KG1 (cell line): ENCODE measurements around the gene PRMT2.

Experiments used
- DNase-seq: peaks from one replicate; lab custom pipeline; 2025; lab: John Stamatoyannopoulos, UW

Gene PRMT2

GRCh38 chr21:46635324-46636180 lies at the start of gene PRMT2:
PRMT2 (plus strand) TSS chr21:46635674; CDS start chr21:46636952, 1,278 bp downstream.
- DNase-seq = peak; percentile 95

- DNase-seq = no peak
Observed at GRCh38 chr21:46594276-46594675, 41.2 kb upstream of the PRMT2 start.

DNA sequence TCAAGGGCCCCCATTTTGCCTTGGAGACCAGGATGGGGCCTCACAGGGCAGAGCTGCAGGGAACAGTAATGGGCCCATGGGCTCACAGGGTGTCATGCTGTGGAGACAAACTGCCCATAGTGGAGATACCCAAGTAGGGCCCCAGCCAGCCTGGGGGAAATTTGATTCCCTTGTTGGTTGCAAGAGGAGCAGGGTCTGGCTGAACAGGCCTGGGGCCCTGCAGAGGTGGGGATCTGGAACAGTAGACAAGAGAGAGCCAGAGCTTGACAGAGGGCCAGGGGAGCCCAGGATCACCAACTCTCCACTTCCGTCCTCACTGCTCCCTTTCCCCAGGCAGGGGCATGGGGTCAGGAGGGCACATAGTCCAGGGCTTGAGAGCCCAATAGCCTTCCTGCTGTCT lies 39.3 kb upstream of the PRMT2 start:
- DNase-seq = no peak

DNA sequence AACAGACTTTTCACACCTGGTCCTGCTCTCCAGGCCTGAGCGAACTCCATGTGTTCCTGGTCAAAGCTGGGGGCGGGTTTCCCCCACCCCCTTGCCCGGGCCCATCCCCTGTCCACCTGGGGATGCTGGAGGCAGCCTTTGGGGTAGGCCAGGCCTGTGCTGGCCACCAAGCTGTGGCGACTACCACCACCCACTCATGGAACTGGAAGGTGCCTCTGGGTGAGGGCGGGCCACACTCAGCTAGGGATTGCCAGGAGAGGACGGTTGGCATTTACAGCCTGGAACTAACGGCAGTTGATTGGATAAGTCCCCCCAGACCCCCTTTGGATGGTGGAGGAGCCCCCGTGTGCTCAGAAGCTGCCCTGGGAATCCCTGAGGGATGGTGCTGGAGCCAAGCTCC lies 38.4 kb upstream of the PRMT2 start:
- DNase-seq = no peak

GRCh38 chr21:46597896-46598343 lies 37.6 kb upstream of the PRMT2 start:
- DNase-seq = no peak

- no peak for DNase-seq
Observed at GRCh38 chr21:46598581-46599572, 36.6 kb upstream of the PRMT2 start.

- DNase-seq = no peak
Observed at GRCh38 chr21:46600305-46600704, 35.2 kb upstream of the PRMT2 start.

- no peak for DNase-seq
Observed at GRCh38 chr21:46600978-46601377, 34.5 kb upstream of the PRMT2 start.

GRCh38 chr21:46603228-46603627 lies 32.2 kb upstream of the PRMT2 start:
- no peak for DNase-seq

DNA sequence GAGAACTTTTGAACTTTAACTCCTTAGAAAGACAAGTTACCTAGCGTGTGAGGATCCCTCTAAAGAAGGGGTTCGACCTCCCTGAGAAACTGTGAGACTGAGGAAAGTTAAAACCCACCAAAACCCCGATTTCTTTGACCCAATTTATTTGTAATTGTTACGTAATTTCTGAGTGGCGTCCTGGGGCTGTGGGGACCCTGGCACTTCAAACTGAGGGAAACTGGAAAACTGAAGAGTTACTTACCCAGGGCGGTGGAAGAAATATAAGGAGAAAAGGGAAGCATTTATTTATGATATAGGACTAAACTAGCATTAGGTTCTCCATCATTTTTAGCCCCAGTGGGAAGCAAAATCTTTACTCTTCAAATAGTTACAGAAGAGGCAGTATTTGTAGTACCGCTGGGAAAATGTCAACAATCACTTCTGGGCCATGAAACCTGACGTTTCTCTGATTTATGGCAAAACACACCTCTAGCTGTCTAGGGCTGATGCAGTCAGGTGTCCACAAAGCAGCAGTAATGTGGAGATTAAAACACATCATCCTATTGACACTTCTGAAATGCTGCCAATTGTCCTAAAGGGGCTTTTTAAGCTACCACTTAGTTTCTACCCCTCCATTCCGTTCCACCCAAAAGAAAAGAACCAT lies 31.0 kb upstream of the PRMT2 start:
- no peak for DNase-seq

GRCh38 chr21:46604975-46605766 lies 30.3 kb upstream of the PRMT2 start, which contains the start of gene S100B:
S100B (minus strand) TSS chr21:46605082; CDS start chr21:46602415, 2,667 bp downstream.
- no peak for DNase-seq

DNA sequence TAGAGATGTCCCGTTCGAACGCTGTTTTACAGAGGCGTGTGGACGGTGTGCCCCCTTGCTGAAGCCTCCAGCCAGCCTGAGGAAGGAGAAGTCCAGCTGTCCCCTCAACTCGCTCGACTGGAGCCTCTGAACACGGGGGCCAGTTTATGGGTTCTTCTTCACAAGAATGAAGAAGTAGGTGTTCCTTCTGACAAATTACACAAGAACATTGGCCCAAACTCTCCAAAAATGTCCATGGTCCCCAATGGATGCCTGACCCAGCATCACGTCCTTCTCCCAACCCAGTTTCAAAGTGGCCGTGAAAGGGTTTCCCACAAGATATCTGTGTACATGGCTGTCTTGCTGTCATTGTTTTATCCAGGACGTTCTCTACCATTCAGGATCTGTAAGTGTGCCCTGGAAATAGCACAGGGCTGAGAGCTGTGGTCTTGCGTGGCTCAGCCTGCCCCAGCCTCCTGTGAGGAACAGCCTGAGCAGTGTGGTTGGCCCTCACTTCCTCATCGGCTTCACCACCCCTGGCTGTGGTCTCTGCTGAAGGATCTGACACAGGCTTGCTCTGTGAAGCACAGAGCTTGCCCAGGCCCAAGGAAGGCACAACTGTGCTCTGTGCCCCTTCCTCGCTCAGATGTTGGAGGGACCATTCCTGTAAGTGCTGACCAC lies 29.6 kb upstream of the PRMT2 start:
- peak; percentile 89 for DNase-seq

- DNase-seq = peak; percentile 66
Observed at GRCh38 chr21:46606427-46606813, 29.1 kb upstream of the PRMT2 start.

- DNase-seq = no peak
Observed at GRCh38 chr21:46607636-46608035, 27.8 kb upstream of the PRMT2 start.

DNA sequence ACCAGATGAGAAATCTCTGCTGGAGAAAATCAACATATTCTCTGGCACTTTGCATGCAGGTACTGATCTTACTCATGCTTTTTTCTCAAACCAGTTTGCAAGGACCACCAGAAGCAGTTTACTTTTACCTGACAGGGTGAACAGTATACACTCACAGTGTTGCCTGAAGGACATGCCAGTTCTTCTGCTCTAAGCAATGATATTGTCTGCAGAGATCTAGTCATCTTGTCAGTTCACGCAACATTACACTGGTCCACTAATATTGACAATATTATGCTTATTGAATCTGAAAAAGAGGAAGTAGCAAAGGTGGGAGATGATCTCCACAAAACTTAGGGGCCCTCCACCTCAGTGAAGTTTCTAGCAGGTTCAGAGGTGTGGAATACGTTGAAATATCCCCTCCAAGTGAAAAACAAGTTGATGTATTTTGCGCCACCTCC lies 26.8 kb upstream of the PRMT2 start:
- no peak for DNase-seq

- no peak for DNase-seq
Observed at GRCh38 chr21:46610018-46610701, 25.3 kb upstream of the PRMT2 start.

- no peak for DNase-seq
Observed at GRCh38 chr21:46613391-46613790, 22.1 kb upstream of the PRMT2 start.

- no peak for DNase-seq
Observed at GRCh38 chr21:46616050-46616449, 19.4 kb upstream of the PRMT2 start.

DNA sequence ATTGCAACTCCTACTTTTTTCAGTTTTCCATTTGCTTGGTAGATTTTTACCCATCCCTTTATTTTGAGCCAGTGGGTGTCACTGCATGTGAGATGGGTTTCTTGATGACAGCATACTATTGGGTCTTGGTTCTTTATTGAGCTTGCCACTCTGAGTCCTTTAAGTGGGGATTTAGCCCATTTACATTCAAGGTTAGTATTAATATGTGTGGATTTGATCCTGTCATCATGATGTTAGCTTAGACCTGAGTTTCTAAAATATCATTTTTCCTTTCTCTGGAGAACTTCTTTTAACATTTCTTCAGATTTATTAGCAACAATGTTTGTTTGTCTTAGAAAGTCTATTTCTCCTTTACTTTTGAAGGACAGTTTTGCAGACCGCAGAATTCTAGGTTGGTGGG lies 18.8 kb upstream of the PRMT2 start:
- no peak for DNase-seq
